HT1080 (cell line): ENCODE results near the gene GRAMD1C. TPM values are rescaled to one million over a fixed set of nuclear protein-coding genes. Genes with fewer than 3 reads are reported as not detected.
"Not testable (repeated sequence)": the region's sequence is repeated elsewhere in the genome, so short reads cannot be mapped to it uniquely, and the experiment has no call there.

Experiments used
- DNase-seq: peaks from one replicate; pipeline ENCODE4 v3.0.0-alpha.2; 2015; ENCODE audit warnings: low read depth
- polyA plus RNA-seq, 2 experiments: library from polyadenylated mRNA; depleted of rRNA; stranded (reverse); fragments of >200 nt; gene quantifications; 2 replicates each; pipeline ENCODE4 v1.2.3, GENCODE V29; 2015
- total RNA-seq: library from RNA; depleted of rRNA; stranded (reverse); fragments of >200 nt; shearing (Covaris generic); gene quantifications from 2 replicates; pipeline ENCODE4 v1.2.3, GENCODE V29; 2014; rRNA removed

The GRAMD1C gene
- 2.4 TPM in 2 replicates for total RNA-seq
- polyA plus RNA-seq (2015; cell fraction: cytosol; rRNA removed), result 2.4 and 3.7 TPM in 2 replicates
- polyA plus RNA-seq (2015; cell fraction: nucleus; rRNA removed), result 3.5 and 5.6 TPM in 2 replicates

DNA sequence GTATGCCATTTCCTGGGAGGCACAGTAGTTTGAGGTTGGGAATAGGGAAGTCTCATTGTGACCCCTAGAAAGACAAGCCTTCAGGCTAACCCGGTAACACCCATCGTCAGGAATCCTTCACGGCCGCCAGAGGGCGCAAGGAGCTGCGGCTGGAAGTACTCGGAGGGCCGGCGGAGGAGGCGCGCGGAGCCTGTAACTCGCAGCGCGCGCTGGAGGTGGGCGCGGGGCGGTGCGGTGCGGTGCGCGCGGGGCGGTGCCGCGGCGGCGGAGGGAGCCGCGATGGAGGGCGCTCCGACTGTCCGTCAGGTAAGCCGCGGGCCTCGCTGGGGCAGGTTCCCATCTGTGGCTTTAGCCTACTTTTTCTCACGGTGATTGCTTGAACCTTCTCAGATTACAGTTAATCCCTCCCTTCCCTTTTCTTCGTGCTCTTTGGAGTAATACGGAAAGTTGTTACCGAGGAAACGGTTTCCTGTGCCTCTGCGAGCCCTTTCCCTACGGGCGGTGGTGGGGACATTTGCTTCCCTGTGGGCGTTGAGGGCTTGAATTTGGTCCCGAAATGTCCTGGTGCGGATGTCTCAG, at the start of gene GRAMD1C:
TSS of gene GRAMD1C (plus strand) at position 158 of the 579 bp plus-strand sequence. CDS start at position 280, 122 bp downstream.
- DNase-seq, result peak; percentile 86

DNA sequence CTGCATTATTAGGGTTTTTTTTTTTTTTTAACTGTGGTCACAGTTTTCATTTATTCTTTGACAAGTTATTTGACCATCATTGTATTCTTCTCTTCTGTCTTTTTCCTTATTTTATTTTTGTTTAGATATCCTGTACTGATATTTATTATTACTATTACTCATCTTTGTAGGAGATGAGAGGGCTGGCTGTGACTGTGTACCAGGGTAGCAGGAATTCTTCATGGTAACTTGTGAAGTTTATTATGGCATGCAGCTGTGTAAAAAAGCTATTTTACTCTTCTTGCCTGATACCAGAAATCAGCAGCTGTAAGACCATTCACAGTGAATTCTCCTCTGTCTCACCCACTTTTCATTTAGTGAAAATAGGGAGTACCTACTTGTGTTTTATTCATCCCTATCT, 47.2 kb upstream of the GRAMD1C start:
- DNase-seq, result no peak

DNA sequence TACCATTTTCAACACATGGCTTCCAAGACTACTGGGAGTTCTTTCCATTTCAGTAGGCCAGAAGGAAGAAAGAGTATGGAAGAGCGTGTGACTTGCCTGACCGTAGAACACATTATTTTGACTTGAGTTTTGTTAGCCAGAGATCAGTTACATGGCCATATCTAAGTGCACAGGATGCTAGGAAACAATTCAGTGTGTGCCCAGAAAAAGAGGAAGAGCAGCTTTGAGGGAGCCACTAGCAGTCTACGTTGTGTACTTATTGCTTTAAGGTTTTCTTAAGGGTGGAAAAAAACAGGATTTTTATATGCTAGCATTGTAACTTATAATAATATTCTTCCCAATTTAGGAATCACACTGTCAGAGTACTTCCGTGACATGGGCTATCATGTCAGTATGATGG, 44.1 kb upstream of the GRAMD1C start:
- DNase-seq, result no peak

DNA sequence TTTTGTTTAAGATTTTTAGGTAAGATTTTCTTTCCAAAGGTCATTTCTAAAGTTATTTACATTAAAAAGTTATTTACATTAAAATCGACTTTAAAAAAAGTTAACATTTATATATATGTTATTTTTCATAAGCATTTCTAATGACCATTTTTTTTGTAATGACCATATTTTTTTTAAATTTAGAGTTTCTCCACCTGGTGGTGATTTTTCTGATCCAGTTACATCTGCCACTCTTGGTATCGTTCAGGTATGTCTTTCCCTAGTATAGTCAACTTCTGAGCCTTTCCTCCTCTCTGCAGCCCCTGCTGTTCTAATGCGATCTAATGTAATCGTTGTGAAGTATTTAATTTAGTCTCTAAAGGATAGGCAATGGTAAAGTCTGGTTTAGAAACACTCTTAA, 42.9 kb upstream of the GRAMD1C start:
- no peak for DNase-seq

DNA sequence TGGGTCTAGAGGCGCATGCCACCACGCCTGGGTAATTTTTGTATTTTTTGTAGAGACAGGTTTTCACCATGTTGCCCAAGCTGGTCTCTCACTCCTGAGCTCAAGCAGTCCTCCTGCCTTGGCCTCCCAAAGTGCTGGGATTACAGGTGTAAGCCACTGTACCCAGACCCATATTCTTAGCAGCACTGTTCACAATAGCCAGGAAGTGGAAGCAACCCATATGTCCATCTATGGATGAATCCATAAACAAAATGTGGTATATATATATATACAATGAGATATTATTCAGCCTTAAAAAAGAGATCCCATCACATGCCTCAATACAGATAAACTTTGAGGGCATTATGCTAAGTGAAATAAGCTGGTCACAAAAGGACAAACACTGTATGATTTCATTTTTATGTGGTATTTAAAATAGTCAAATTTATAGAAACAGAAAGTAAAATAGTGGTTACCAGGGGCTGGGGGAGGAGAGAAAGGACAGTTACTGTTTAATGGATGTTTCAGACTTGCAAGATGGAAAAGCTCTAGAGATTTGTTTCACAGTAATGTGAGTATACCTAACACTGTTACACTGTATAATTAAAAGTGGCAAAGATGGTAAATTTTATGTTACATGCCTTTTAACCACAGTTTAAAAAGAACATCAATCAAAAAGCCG, 35.7 kb upstream of the GRAMD1C start:
- no peak for DNase-seq

DNA sequence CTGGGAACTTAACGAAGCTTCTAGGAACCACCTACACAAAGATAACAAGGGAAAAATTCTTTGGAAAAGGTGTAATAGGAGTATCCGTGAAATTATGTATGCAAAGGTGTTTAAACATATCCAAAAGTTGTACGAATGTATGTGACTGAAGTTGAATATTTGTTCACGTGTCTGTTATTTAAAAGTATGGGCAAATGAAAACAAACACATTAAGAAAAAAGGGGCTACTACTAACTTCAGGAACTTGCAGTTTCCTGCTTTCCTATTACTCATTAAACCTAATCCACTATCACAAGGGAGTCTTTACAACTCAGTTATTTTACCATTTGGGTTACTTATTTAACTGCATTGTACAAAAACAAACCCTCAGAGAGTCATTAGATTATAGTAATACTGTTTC, 33.9 kb upstream of the GRAMD1C start:
- no peak for DNase-seq

DNA sequence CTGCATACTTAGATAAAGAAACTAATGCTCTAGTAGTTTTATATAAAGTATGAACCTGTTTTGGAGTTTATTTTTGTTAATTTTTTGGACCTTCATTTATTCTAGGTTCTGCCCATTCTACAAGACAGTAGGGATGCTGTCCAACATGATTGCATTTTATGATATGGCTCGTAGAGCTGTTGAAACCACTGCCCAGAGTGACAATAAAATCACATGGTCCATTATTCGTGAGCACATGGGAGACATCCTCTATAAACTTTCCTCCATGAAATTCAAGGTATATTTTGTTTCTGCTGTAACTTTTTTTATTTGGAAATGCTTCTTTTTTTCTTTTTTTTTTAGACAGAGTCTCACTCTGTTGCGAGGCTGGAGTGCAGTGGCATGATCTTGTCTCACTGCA, 33.3 kb upstream of the GRAMD1C start:
- no peak for DNase-seq

DNA sequence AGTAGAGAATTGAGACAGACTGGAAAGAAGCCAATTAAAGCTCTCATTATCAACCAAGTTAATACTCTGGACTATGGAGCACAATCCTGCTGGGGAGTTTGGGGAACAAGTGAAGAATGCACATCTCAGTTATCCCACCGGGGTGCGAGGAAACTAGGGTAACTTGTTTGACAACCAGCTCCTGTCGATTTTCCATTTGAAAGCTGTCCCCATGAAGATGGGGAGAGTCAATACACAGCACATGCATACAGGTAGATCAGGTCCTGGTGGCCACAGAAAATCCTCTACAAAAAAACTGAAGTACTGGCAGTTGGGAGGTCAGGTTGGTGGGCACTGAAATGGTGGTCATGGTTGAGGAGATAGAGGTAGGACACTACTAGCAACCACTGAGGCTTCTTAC, 25.7 kb upstream of the GRAMD1C start:
- DNase-seq, result no peak

DNA sequence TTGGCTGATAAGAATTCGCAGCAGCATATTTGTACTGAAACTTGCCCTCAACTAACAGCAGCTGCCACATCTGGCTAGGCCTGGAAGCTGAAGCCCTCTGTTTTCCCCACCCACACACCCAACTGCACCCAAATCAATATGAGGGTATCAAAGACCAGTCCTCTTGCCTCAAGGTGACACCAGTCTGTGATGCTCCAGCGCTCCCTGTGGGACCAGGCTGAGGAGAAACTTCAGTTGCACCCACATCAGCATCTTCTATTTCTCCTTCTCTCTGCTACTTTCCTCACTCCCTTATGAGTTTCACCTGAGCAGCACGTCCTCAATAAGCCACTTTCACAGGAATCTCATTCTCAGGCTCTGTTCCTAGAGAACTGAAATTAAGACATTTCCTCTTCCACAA, 18.7 kb upstream of the GRAMD1C start:
- DNase-seq, result no peak

DNA sequence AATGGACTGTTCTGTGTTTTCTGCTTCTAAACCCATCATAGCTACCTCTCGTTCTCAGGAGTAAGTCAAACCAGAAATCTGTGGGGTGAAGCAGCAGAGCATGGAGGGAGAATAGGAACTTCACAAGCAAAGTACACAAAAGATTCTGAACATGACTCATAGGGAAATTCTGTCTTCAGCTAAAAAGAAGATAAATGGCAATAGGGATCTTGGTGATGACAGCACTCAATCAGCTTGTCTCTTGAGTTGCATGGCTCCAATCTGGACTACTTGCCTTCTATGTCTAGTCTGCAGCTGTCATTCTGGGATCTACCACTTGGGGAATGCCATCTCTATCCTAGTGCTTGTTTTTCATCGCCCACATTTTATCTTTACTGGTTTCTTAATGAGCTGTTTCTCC, 13.5 kb upstream of the GRAMD1C start:
- peak; percentile 58 for DNase-seq

DNA sequence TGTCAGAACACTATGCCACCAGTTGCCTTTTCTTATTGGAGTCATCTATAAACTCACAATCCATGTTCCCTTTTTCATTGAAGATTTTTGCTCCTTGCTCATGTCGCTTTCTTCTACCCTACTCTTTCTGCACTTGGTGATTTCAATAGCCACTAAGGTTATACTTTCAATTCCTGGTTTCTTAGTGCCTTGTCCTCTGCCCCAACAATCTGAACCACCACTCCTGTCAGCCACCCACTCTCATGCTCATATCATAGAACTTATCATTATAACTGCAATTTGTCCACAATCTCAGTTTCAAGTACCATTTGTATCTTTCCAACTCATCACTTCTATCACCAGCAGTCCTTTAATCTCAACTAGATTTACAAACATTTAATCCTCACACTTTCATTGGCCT, 10.0 kb upstream of the GRAMD1C start:
- no peak for DNase-seq

DNA sequence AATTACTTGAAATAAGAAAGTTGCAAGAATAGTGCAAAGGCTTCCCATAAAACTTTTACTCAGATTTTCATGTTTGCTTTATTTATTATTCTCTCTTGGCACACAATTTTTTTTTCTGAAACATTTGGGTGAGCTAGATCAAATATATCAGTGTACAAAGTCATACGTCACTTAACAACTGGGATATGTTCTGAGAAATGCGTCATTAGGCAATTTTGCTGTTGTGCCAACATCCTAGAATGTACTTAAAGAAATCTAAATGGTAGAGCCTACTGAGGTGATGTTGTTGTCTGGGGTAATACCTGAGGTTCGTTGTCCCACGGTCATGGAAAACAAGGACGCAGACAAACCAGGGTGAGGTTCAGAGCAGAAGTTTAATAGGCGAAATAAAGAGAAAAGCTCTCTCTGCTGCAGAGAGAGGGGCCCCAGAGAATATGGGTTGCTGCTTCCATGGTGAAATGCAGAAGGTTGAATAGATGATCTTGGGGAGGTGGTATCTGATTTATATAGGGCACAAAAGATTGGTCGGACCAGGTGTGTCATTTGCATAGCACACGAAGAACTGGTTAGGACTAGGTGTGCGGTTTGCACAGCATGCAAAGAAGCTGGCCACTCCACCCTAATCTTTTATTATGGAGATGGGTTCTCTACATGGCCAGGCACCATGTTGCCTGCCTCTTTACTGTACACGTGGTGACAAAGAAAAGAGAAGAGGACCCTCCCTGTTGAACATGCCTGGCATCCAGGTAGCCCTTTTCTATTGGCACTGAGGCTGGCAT, 8.8 kb upstream of the GRAMD1C start:
- DNase-seq, result no peak

DNA sequence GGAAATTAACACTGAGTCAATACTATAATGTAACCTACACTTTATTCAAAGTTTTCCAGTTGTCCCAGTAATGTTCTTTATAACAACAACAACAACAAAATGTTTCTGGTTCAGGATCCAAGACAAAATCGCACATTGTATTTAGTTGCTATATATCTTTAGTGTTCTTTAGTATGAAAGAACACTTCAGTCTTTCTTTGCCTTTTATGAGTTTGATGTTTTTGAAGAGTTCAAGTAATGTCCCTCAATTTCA, 7.6 kb upstream of the GRAMD1C start:
- DNase-seq, result no peak

DNA sequence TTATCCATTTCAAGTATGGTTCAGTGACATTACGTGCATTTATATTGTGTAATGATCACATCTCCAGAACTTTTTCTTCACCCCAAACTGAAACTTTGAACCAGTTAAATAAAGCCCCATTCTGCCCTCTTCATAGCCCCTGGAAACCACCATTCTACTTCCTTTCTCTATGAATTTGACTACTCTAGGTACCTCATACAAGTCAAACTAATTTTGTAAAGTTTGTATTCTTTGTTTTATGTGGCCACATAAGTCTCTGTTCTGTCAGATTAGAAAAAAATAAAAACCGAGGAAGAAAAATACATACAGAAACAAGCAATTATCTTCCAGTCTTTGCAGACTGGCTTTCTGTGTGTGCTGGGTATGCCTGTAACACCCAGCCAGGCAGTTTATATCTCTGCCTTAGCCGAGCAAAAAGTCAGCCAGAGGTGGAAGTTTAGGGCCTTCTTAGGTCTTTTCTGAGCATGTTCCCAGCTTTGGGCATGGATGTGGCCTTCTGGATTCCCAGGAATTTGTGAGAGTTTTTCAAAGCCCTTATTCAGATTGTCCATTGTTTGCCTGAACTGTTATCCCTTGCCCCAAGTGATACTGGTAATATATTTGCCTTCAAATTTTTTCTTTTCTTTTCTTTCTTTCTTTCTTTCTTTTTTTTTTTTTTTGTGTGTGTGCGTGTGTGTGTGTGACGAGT, 6.0 kb upstream of the GRAMD1C start:
- DNase-seq, result no peak

DNA sequence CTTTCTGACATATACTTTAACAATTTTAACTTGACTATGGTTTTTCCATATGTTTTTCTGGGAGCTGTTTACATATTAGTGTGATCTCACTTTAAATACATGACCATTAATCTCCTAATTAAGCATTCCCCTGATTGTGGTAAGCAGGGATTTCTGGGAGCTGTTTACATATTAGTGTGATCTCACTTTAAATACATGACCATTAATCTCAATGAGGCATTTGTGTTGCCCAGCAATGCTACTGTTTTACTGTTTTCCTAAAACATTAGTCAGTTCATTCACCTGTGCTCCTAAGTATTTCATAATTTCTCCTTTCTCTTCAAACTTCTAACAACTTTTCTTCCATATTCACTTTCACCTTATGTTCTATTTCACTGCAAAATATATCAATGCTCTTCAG, 3.6 kb upstream of the GRAMD1C start:
- no peak for DNase-seq

DNA sequence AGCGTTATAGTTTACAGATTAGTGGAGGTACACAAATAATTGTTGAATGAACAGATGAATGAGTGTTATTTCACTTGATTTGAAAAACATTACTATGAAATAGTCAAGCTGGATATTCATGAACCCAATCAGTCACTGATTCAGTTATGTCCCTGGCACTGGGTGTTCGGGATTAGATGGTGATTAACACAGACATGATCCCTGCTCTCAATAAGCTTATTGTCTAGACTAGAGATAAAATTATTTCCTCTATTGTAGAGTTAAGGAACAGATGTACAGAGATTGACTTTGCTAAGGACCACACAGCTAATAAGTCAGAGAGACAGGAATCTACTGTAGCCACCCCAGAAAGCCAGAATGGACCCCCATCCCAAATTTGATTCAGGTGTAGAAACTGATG, 963 bp downstream of the GRAMD1C start:
- no peak for DNase-seq

DNA sequence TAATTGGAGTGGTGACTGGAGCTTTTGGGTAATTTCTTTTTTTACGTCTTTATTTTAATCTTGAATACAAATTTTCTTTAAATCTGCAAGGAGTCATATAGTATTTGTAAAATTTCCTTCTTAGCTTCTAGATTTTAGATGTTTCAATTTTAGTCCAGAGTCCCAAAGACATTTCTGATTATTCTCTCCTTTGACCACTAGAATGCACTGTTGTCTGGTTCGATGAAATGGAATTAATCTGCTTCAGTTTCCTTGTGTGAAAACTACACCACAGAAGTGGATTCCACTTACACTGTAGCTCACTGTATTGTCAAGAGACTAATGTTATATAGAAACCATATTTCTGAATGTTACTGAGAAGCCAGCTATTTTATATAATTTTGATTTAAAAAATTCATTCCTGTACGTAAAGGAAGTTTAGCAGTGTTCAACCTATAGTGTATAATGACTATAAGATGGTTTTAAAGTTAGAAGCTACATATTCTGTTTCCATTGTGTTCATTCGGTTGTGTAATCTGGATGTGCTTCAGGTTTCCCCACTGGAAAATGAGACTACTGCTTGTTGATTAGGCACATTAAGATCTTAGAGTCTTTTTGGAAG, 6.1 kb downstream of the GRAMD1C start:
- DNase-seq, result peak; percentile 24

DNA sequence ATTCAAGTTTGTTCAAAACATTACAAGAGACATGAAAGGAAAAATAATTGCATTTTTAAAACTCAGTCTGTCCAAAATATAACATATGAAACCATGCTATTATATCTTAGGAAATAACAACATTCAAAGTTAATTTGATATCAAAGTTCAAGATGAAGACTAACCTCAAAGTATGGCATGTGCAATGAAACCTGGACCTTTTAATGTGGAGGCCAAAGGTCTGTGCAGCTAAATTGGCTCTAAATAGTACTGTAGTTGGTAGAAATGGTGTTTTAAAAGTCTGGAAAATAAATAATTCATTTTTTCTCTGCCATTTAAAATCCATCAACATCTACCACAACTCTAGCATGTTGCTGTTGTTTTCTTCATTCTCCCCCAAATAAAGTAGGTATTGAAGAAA, 8.7 kb downstream of the GRAMD1C start:
- DNase-seq, result no peak

DNA sequence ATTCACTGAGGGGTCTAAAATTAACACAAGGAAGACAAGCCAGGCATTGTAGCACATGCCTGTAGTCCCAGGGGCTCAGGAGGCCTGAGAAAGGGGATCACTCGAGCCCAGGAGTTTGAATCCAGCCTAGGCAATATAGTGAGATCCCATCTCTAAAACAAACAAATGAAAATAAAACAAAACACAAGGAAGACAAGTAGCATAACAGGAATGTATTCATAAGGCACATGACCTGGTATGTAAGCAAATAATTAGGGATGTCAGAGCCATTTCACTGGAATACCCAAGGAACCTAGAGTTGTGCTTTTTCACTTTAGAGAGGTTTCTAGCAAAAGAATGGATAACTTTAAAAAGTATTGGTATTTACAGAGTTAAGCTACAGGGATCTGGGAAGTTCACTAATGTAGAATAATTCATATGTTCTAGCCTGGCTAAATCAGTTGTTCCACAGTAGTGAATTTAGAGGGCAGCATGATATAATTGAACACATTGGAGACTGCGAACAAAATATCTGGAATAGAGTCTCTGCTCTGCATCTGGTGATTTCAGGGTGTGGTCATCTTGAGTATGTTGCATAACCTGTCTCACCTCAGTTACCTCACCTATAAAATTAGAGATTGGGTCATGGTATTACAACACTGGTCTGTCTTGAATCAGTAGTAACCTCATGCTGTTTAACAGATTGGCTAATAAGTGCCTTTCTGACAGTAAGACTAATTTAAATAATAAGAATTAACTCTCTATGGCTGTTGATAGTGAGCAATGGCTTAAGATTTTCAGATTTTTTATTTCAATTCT, 9.3 kb downstream of the GRAMD1C start:
- DNase-seq, result no peak

DNA sequence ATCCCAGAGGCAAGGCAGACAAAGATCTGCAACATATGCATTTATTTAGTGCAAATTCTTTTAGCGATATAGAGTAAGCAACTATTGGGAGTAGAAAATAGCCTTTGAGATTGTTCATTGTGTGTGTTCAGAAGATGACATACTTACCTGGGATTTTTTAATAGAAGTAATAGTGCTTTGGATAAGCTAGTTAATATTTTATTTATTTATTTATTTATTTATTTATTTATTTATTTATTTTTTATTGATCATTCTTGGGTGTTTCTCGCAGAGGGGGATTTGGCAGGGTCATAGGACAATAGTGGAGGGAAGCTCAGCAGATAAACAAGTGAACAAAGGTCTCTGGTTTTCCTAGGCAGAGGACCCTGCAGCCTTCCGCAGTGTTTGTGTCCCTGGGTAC, 10.5 kb downstream of the GRAMD1C start:
- DNase-seq, result not testable (repeated sequence)

DNA sequence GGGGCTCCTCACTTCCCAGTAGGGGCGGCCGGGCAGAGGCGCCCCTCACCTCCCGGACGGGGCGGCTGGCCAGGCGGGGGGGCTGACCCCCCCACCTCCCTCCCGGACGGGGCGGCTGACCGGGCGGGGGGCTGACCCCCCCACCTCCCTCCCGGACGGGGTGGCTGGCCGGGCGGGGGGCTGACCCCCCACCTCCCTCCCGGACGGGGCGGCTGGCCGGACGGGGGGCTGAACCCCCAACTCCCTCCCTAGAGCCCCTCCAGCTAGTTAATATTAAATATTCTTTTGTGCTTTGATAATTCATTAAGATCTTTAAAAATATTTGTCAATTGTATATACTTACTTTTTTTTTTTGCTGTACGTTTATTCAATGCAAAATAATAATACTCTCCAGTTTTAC, 11.3 kb downstream of the GRAMD1C start:
- not testable (repeated sequence) for DNase-seq
